ENCODE data around the gene SLC9A8.

DNA sequence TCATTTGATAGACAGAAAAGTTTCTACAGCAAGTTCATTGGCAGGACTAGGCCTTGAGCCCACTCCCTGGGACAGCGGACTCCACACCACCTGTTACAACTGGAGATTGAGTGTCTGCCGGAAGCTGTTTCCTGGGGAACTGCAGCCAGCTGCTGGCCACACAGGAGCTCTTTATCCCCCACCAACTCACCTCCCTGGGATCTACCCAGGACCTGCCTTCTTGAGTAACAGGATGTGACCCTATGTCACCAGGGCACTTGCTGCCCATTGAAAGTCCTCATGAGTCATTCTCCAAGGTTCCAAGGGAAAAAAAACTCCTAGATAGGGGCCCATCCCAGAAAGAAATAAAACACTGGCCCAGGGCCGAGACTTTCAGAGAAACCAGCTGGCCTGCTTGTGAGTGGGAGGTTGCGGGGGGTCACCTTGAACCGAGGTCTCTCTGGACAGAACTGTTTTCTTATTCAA lies 37.4 kb upstream of the SLC9A8 start:
- TF ChIP-seq MAZ (IDR thresholded peaks at IDR 0.05; ENCODE audit: borderline replicate concordance, low read depth, low read length) = no peak
- TF ChIP-seq, protein P1, sequence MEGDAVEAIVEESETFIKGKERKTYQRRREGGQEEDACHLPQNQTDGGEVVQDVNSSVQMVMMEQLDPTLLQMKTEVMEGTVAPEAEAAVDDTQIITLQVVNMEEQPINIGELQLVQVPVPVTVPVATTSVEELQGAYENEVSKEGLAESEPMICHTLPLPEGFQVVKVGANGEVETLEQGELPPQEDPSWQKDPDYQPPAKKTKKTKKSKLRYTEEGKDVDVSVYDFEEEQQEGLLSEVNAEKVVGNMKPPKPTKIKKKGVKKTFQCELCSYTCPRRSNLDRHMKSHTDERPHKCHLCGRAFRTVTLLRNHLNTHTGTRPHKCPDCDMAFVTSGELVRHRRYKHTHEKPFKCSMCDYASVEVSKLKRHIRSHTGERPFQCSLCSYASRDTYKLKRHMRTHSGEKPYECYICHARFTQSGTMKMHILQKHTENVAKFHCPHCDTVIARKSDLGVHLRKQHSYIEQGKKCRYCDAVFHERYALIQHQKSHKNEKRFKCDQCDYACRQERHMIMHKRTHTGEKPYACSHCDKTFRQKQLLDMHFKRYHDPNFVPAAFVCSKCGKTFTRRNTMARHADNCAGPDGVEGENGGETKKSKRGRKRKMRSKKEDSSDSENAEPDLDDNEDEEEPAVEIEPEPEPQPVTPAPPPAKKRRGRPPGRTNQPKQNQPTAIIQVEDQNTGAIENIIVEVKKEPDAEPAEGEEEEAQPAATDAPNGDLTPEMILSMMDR (conservative IDR thresholded peaks at IDR 0.05; ENCODE audit: low read depth, low read length) = no peak
- no peak for TF ChIP-seq BHLHE40 (IDR thresholded peaks at IDR 0.05; ENCODE audit: low read depth, low read length)
- TF ChIP-seq, protein P2, sequence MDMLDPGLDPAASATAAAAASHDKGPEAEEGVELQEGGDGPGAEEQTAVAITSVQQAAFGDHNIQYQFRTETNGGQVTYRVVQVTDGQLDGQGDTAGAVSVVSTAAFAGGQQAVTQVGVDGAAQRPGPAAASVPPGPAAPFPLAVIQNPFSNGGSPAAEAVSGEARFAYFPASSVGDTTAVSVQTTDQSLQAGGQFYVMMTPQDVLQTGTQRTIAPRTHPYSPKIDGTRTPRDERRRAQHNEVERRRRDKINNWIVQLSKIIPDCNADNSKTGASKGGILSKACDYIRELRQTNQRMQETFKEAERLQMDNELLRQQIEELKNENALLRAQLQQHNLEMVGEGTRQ (IDR thresholded peaks at IDR 0.05; ENCODE audit: low read depth, low read length) = no peak
- no peak for TF ChIP-seq RAD21 (IDR thresholded peaks at IDR 0.05; ENCODE audit: low read length)
- TF ChIP-seq MAFK (IDR thresholded peaks at IDR 0.05; ENCODE audit: low read depth, low read length) = no peak
- TF ChIP-seq POLR2A (IDR thresholded peaks at IDR 0.05; ENCODE audit: low read depth, low read length) = no peak
- no peak for TF ChIP-seq MXI1 (IDR thresholded peaks at IDR 0.05; ENCODE audit: borderline replicate concordance, low read depth, low read length)
- TF ChIP-seq, protein P3, sequence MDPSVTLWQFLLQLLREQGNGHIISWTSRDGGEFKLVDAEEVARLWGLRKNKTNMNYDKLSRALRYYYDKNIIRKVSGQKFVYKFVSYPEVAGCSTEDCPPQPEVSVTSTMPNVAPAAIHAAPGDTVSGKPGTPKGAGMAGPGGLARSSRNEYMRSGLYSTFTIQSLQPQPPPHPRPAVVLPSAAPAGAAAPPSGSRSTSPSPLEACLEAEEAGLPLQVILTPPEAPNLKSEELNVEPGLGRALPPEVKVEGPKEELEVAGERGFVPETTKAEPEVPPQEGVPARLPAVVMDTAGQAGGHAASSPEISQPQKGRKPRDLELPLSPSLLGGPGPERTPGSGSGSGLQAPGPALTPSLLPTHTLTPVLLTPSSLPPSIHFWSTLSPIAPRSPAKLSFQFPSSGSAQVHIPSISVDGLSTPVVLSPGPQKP (IDR thresholded peaks at IDR 0.05; ENCODE audit: borderline replicate concordance, low read depth, low read length) = no peak
- TF ChIP-seq SMC3 (IDR thresholded peaks at IDR 0.05; ENCODE audit: low read depth, low read length) = no peak
- no peak for TF ChIP-seq CHD1 (IDR thresholded peaks at IDR 0.05; ENCODE audit: low read depth, low read length)
